Activated T-helper 2 cell treated with anti-CD3 and anti-CD28 coated beads, Interferon-gamma antibody, Interleukin-2, Interleukin-4, amounts not matched to agents 10 μg/mL and 5 μg/mL and 100 μg/mL, durations not matched to agents 14 hours and 24 hours and 36 hours (primary cell): ENCODE measurements around the gene KRT6C. TPM values are rescaled to one million over a fixed set of nuclear protein-coding genes. Genes with fewer than 3 reads are reported as not detected.

Source experiments
- DNase-seq: peaks from one replicate; pipeline ENCODE4 v3.0.0; 2021; ENCODE audit warnings: low spot score
- H3K27ac Mint-ChIP-seq: one replicate; pipeline ENCODE4 v1.8.0; 2021; ENCODE audit warnings: mixed read lengths
- H3K27me3 Mint-ChIP-seq: one replicate; pipeline ENCODE4 v1.8.0; 2021; ENCODE audit warnings: low read depth, mixed read lengths
- H3K36me3 Mint-ChIP-seq: one replicate; pipeline ENCODE4 v1.8.0; 2021; ENCODE audit warnings: low read depth, mixed read lengths
- H3K4me1 Mint-ChIP-seq: one replicate; pipeline ENCODE4 v1.8.0; 2021; ENCODE audit warnings: low read depth, mixed read lengths
- H3K4me3 Mint-ChIP-seq: one replicate; pipeline ENCODE4 v1.8.0; 2021; ENCODE audit warnings: low read depth, mild to moderate bottlenecking, moderate library complexity, mixed read lengths
- H3K9me3 Mint-ChIP-seq: one replicate; pipeline ENCODE4 v1.8.0; 2021; ENCODE audit warnings: mixed read lengths
- intact Hi-C: fragments of 100-400 bp; cut with micrococcal nuclease; formaldehyde crosslinking; loops from one replicate; pipeline ENCODE4 v1.15.1; 2023
- total RNA-seq: library from RNA; stranded (reverse); gene quantifications from 2 replicates; pipeline ENCODE4 v1.2.3, GENCODE V29; 2022

Gene KRT6C
- not detected in 2 replicates for total RNA-seq

- no peaks in the 10 kb centered on the region for H3K36me3 Mint-ChIP-seq
- no peaks in the 10 kb centered on the region for H3K9me3 Mint-ChIP-seq
- H3K4me3 Mint-ChIP-seq, result no peak within 1 kb of the TSS
- peaks cover 4% of the 10 kb centered on the region for H3K27me3 Mint-ChIP-seq
- intact Hi-C loops, result no loop called here
- DNase-seq, result no peak
- no peak within 1 kb of the TSS for H3K27ac Mint-ChIP-seq
- H3K4me1 Mint-ChIP-seq, result no peaks in the 10 kb centered on the region
Observed at GRCh38 chr12:52473768-52474167, at the start of gene KRT6C. Gene KRT6C (minus strand): TSS chr12:52473805. CDS start chr12:52473737, 68 bp downstream.

GRCh38 chr12:52522346-52523011 lies 48.9 kb upstream of the KRT6C start:
- intact Hi-C loops, result no loop called here
- peaks cover 5% of the 10 kb centered on the region for H3K4me1 Mint-ChIP-seq
- H3K36me3 Mint-ChIP-seq, result no peaks in the 10 kb centered on the region
- no peak overlapping the region for H3K4me3 Mint-ChIP-seq
- no peaks in the 10 kb centered on the region for H3K9me3 Mint-ChIP-seq
- DNase-seq, result no peak
- H3K27me3 Mint-ChIP-seq, result no peaks in the 10 kb centered on the region
- H3K27ac Mint-ChIP-seq, result no peak overlapping the region

- Mint-ChIP-seq H3K4me1 (peaks cover 1% of the 10 kb centered on the region), H3K9me3 (no peaks in the 10 kb centered on the region), H3K27ac (no peak overlapping the region), H3K27me3 (no peaks in the 10 kb centered on the region), H3K36me3 (no peaks in the 10 kb centered on the region), H3K4me3 (no peak overlapping the region)
- no peak for DNase-seq
- intact Hi-C loops, result no loop called here
Observed at GRCh38 chr12:52521568-52522266, 48.1 kb upstream of the KRT6C start.

GRCh38 chr12:52521175-52521567 lies 47.6 kb upstream of the KRT6C start:
- H3K27me3 Mint-ChIP-seq, result no peaks in the 10 kb centered on the region
- intact Hi-C loops, result no loop called here
- H3K9me3 Mint-ChIP-seq, result no peaks in the 10 kb centered on the region
- H3K36me3 Mint-ChIP-seq, result no peaks in the 10 kb centered on the region
- H3K4me1 Mint-ChIP-seq, result no peaks in the 10 kb centered on the region
- no peak for DNase-seq
- H3K27ac Mint-ChIP-seq, result no peak overlapping the region
- H3K4me3 Mint-ChIP-seq, result no peak overlapping the region

- intact Hi-C loops, result no loop called here
- H3K4me3 Mint-ChIP-seq, result no peak within 1 kb of the TSS
- H3K4me1 Mint-ChIP-seq, result no peaks in the 10 kb centered on the region
- no peaks in the 10 kb centered on the region for H3K9me3 Mint-ChIP-seq
- DNase-seq, result no peak
- no peaks in the 10 kb centered on the region for H3K36me3 Mint-ChIP-seq
- no peak within 1 kb of the TSS for H3K27ac Mint-ChIP-seq
- H3K27me3 Mint-ChIP-seq, result no peaks in the 10 kb centered on the region
Observed at GRCh38 chr12:52519826-52520662, 46.4 kb upstream of the KRT6C start, which contains the start of gene KRT5. Gene KRT5 (minus strand): TSS chr12:52520394. CDS start chr12:52520296, 98 bp downstream.

GRCh38 chr12:52519387-52519703 lies 45.7 kb upstream of the KRT6C start:
- intact Hi-C loops, result no loop called here
- H3K36me3 Mint-ChIP-seq, result no peaks in the 10 kb centered on the region
- H3K27me3 Mint-ChIP-seq, result no peaks in the 10 kb centered on the region
- no peak overlapping the region for H3K4me3 Mint-ChIP-seq
- no peak for DNase-seq
- no peaks in the 10 kb centered on the region for H3K9me3 Mint-ChIP-seq
- no peaks in the 10 kb centered on the region for H3K4me1 Mint-ChIP-seq
- no peak overlapping the region for H3K27ac Mint-ChIP-seq

- no peaks in the 10 kb centered on the region for H3K4me1 Mint-ChIP-seq
- no peaks in the 10 kb centered on the region for H3K36me3 Mint-ChIP-seq
- no peaks in the 10 kb centered on the region for H3K9me3 Mint-ChIP-seq
- H3K4me3 Mint-ChIP-seq, result no peak overlapping the region
- H3K27me3 Mint-ChIP-seq, result no peaks in the 10 kb centered on the region
- DNase-seq, result no peak
- intact Hi-C loops, result no loop called here
- no peak overlapping the region for H3K27ac Mint-ChIP-seq
Observed at GRCh38 chr12:52518574-52519386, 45.2 kb upstream of the KRT6C start.

- no peaks in the 10 kb centered on the region for H3K27me3 Mint-ChIP-seq
- no peaks in the 10 kb centered on the region for H3K4me1 Mint-ChIP-seq
- no peak overlapping the region for H3K27ac Mint-ChIP-seq
- H3K36me3 Mint-ChIP-seq, result no peaks in the 10 kb centered on the region
- intact Hi-C loops, result no loop called here
- no peak overlapping the region for H3K4me3 Mint-ChIP-seq
- DNase-seq, result no peak
- no peaks in the 10 kb centered on the region for H3K9me3 Mint-ChIP-seq
Observed at GRCh38 chr12:52517888-52518287, 44.3 kb upstream of the KRT6C start.

GRCh38 chr12:52517005-52517835 lies 43.6 kb upstream of the KRT6C start:
- no peak overlapping the region for H3K4me3 Mint-ChIP-seq
- intact Hi-C loops, result no loop called here

GRCh38 chr12:52515927-52516831 lies 42.6 kb upstream of the KRT6C start:
- Mint-ChIP-seq H3K4me1 (no peaks in the 10 kb centered on the region), H3K36me3 (no peaks in the 10 kb centered on the region), H3K9me3 (peaks cover 6% of the 10 kb centered on the region), H3K4me3 (no peak overlapping the region), H3K27me3 (no peaks in the 10 kb centered on the region), H3K27ac (no peak overlapping the region)
- DNase-seq, result no peak
- intact Hi-C loops, result no loop called here

More at GRCh38 chr12:52517005-52517835, 43.6 kb upstream of the KRT6C start:
- H3K4me1 Mint-ChIP-seq, result no peaks in the 10 kb centered on the region
- no peaks in the 10 kb centered on the region for H3K27me3 Mint-ChIP-seq
- no peaks in the 10 kb centered on the region for H3K9me3 Mint-ChIP-seq
- no peak for DNase-seq
- no peaks in the 10 kb centered on the region for H3K36me3 Mint-ChIP-seq
- no peak overlapping the region for H3K27ac Mint-ChIP-seq

- no peaks in the 10 kb centered on the region for H3K27me3 Mint-ChIP-seq
- no peaks in the 10 kb centered on the region for H3K4me1 Mint-ChIP-seq
- no peak for DNase-seq
- peaks cover 9% of the 10 kb centered on the region for H3K9me3 Mint-ChIP-seq
- no peaks in the 10 kb centered on the region for H3K36me3 Mint-ChIP-seq
- H3K27ac Mint-ChIP-seq, result no peak overlapping the region
- H3K4me3 Mint-ChIP-seq, result no peak overlapping the region
- intact Hi-C loops, result no loop called here
Observed at GRCh38 chr12:52515319-52515646, 41.7 kb upstream of the KRT6C start.
